Measurements from ENCODE around the gene MRTFB. TPM values are rescaled to one million over a fixed set of nuclear protein-coding genes. Genes with fewer than 3 reads are reported as not detected.

Gene MRTFB
- total RNA-seq, 4 donors from 2014 or later, result 12.7 to 20.4 (median 14.8) TPM

DNA sequence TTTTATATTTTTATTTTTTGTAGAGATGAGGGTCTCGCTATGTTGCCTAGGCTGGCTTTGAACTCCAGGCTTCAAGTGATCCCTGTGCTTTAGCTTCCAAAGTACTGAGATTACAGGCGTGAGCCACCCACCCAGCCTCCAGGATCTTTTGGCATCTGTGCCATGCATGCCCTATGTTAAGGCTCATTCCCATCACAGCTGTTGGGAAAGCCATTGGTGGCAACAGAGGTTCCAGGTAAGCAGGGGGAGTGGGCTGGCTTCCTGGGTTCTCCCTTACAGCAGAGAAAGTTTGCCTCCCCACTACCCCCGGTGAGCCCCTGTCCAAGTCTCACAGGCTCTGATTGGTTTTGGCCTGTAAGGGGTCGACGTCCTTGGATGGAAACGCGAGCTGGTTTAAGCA, 8.9 kb upstream of the MRTFB start:
- Histone ChIP-seq H3K27ac (no peak overlapping the region), H3K4me3 (no peak overlapping the region), H3K4me1 (no peaks in the 10 kb centered on the region), H3K9me3 (no peaks in the 10 kb centered on the region), H3K36me3 (no peaks in the 10 kb centered on the region), H3K27me3 (no peaks in the 10 kb centered on the region)
- ATAC-seq (no peak), DNase-seq (no peak)
- intact Hi-C loops (cut with DNase I; ENCODE audit: low total_unique reads), result no loop called here
- no peak for TF ChIP-seq POLR2A (IDR thresholded peaks at IDR 0.05)
- TF ChIP-seq CTCF (IDR thresholded peaks at IDR 0.05 in 4 of 5, conservative IDR thresholded peaks at IDR 0.05 in 1 of 5), result no peak
- in situ Hi-C loops (cut with MboI; ENCODE audit: low sequenced_read_pairs in 4 of 4), result no loop called here

- Histone ChIP-seq H3K9me3 (no peaks in the 10 kb centered on the region), H3K4me1 (no peaks in the 10 kb centered on the region), H3K27ac (no peak overlapping the region), H3K4me3 (no peak overlapping the region), H3K27me3 (no peaks in the 10 kb centered on the region), H3K36me3 (no peaks in the 10 kb centered on the region)
- intact Hi-C loops (cut with DNase I; ENCODE audit: low total_unique reads), result no loop called here
- ATAC-seq (no peak), DNase-seq (no peak)
- no peak for TF ChIP-seq CTCF (IDR thresholded peaks at IDR 0.05 in 4 of 5, conservative IDR thresholded peaks at IDR 0.05 in 1 of 5)
- TF ChIP-seq POLR2A (IDR thresholded peaks at IDR 0.05), result no peak
- in situ Hi-C loops (cut with MboI; ENCODE audit: low sequenced_read_pairs in 4 of 4), result no loop called here
Measured at GRCh38 chr16:14063618-14064581, 7.2 kb upstream of the MRTFB start.

- no peak for DNase-seq
- Histone ChIP-seq H3K27ac (no peak overlapping the region), H3K27me3 (no peaks in the 10 kb centered on the region), H3K36me3 (no peaks in the 10 kb centered on the region), H3K4me3 (no peak overlapping the region), H3K4me1 (peaks cover 10 to 20% of the 10 kb centered on the region in 2 donors), H3K9me3 (no peaks in the 10 kb centered on the region)
- in situ Hi-C loops (cut with MboI; ENCODE audit: low sequenced_read_pairs in 4 of 4), result no loop called here
- intact Hi-C loops (cut with DNase I; ENCODE audit: low total_unique reads), result loop anchor here (2.0 to 10.0 kb wide), 3 partner anchors 45 to 147 kb away; no protein-coding TSS in a partner anchor
- ATAC-seq, result no peak
- TF ChIP-seq CTCF (IDR thresholded peaks at IDR 0.05 in 4 of 5, conservative IDR thresholded peaks at IDR 0.05 in 1 of 5) (no peak), POLR2A (IDR thresholded peaks at IDR 0.05) (no peak)
Measured at GRCh38 chr16:14069818-14070217, 1.3 kb upstream of the MRTFB start.

DNA sequence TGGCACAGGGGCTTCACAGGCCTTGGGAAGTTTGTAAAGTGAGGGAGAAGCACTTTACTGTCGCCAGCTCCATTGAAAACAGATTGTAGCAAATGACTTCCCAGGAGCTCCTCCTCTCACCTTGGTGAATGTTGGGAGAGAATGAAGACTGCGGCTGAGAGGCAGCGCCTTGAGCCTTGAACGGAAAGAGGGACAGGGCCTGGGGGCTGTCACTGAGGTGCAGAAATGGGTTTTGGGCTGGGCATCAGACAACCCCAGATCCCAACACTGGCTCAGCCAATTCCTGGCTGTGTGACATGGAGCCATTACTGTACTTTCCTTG, 603 bp upstream of the MRTFB start:
- Histone ChIP-seq H3K27ac (peak overlapping the region; percentile 76 to 91 (median 86)), H3K27me3 (no peaks in the 10 kb centered on the region), H3K9me3 (no peaks in the 10 kb centered on the region), H3K4me1 (peaks cover 10 to 20% of the 10 kb centered on the region in 2 donors), H3K4me3 (peak overlapping the region; percentile 75 to 96 (median 89)), H3K36me3 (no peaks in the 10 kb centered on the region)
- intact Hi-C loops (cut with DNase I; ENCODE audit: low total_unique reads) (loop anchor here (2.0 to 10.0 kb wide), 3 partner anchors 46 to 148 kb away; no protein-coding TSS in a partner anchor), in situ Hi-C loops (cut with MboI; ENCODE audit: low sequenced_read_pairs in 4 of 4) (no loop called here)
- no peak for TF ChIP-seq CTCF (IDR thresholded peaks at IDR 0.05 in 4 of 5, conservative IDR thresholded peaks at IDR 0.05 in 1 of 5)
- no peak for TF ChIP-seq POLR2A (IDR thresholded peaks at IDR 0.05)
- DNase-seq, result no peak
- no peak for ATAC-seq

Data from gastrocnemius medialis (tissue), 4 donors.